Transverse colon (tissue), 4 donors: ENCODE data around the gene CNST. TPM values are rescaled to one million over a fixed set of nuclear protein-coding genes. Genes with fewer than 3 reads are reported as not detected.

Experiments used
- DNase-seq: peaks from one replicate; pipeline ENCODE4 v3.0.0-alpha.2; 2019
- H3K27ac ChIP-seq, 4 donors: fragments of 200-600 bp; sonication (generic); 2 replicates each; pipeline ENCODE4 v1.5.1; 2016 to 2018; ENCODE audit warnings: inconsistent platforms in 4 of 4
- H3K27me3 ChIP-seq: fragments of 200-600 bp; sonication (generic); 2 replicates; pipeline ENCODE4 v1.5.1; 2017; ENCODE audit warnings: inconsistent platforms
- H3K36me3 ChIP-seq, 4 donors: fragments of 200-600 bp; sonication (generic); 2 replicates each; pipeline ENCODE4 v1.5.1; 2017 to 2019; ENCODE audit warnings: inconsistent platforms in 4 of 4
- H3K4me1 ChIP-seq, 4 donors: fragments of 200-600 bp; sonication (generic); 2 replicates each; pipeline ENCODE4 v1.5.1; 2017 to 2020; ENCODE audit warnings: inconsistent platforms in 4 of 4
- H3K4me3 ChIP-seq, 4 donors: fragments of 200-600 bp; sonication (generic); 1 replicate in 1 of 4; 2 replicates in 3 of 4; pipeline versions ENCODE4 v1.5.1 to v1.6.1; 2017 to 2019; ENCODE audit warnings: inconsistent platforms in 4 of 4
- H3K9me3 ChIP-seq, 2 donors: fragments of 200-600 bp; sonication (generic); 2 replicates each; pipeline ENCODE4 v1.5.1; 2017 to 2019; ENCODE audit warnings: inconsistent platforms in 2 of 2
- EP300 ChIP-seq: sonication (generic); formaldehyde crosslinking; IDR thresholded peaks from one replicate; pipeline ENCODE4 v1.6.1; 2017; ENCODE audit warnings: antibody characterized with exemption, low read depth
- POLR2A ChIP-seq: fragments of 450-650 bp; IDR thresholded peaks from one replicate; pipeline ENCODE4 v1.6.1; 2016; ENCODE audit warnings: antibody characterized with exemption, mild to moderate bottlenecking, moderate library complexity
- POLR2AphosphoS5 ChIP-seq, 3 donors: sonication (generic); formaldehyde crosslinking; IDR thresholded peaks; one replicate each; pipeline ENCODE4 v1.6.1; 2016; ENCODE audit warnings: antibody characterized with exemption in 3 of 3
- WGBS, 2 donors: methylation state at CpG; one replicate each; pipeline ENCODE4 v1.1.5; 2018; ENCODE audit warnings: low coverage in 1 of 2; 5-methylcytosine and 5-hydroxymethylcytosine counted together
- in situ Hi-C, 4 donors: fragments of 200-750 bp; cut with MboI; loops; one replicate each; pipeline versions ENCODE4 v1.15.0 to v1.15.1; 2017; ENCODE audit warnings: low sequenced_read_pairs in 3 of 4, low pct_ligation_motif_present in 1 of 4, low pct_unique_long_range_greater_than_20kb in 1 of 4
- intact Hi-C: fragments of 100-400 bp; cut with DNase I; formaldehyde crosslinking; loops from one replicate; pipeline ENCODE4 v1.15.1; 2023; ENCODE audit warnings: low total_unique reads
- total RNA-seq, 4 donors: library from RNA; depleted of rRNA; stranded (reverse); fragments of >200 nt; gene quantifications; one replicate each; pipeline ENCODE4 v1.1.0, GENCODE V29; 2016
- TF ChIP-seq, protein P1 (sequence below), 5 experiments: fragments of 200-600 bp in 3 of 5; fragments of 450-650 bp in 2 of 5; sonication (generic) in 3 of 5; IDR thresholded peaks; 1 replicate in 2 of 5; 2 replicates in 3 of 5; pipeline ENCODE4 v1.5.1; 2016 to 2017; ENCODE audit warnings: antibody characterized with exemption in 5 of 5, inconsistent platforms in 3 of 5, mild to moderate bottlenecking in 2 of 5, moderate library complexity in 1 of 5

Gene CNST
- total RNA-seq, 4 donors from 2014 or later = 44.0 to 83.0 (median 53.5) TPM

GRCh38 chr1:246703581-246703980 is 137.3 kb downstream of the CNST start:
- WGBS, 2 donors = 13 to 23% methylated on average over 2 to 8 of the region's 8 CpGs
- H3K27me3 ChIP-seq = no peaks in the 10 kb centered on the region
- DNase-seq = peak; percentile 69
- H3K9me3 ChIP-seq = no peaks in the 10 kb centered on the region
- TF ChIP-seq POLR2AphosphoS5 (IDR thresholded peaks at IDR 0.05) (no peak), EP300 (no peak), POLR2A (no peak)
- TF ChIP-seq, protein P1, sequence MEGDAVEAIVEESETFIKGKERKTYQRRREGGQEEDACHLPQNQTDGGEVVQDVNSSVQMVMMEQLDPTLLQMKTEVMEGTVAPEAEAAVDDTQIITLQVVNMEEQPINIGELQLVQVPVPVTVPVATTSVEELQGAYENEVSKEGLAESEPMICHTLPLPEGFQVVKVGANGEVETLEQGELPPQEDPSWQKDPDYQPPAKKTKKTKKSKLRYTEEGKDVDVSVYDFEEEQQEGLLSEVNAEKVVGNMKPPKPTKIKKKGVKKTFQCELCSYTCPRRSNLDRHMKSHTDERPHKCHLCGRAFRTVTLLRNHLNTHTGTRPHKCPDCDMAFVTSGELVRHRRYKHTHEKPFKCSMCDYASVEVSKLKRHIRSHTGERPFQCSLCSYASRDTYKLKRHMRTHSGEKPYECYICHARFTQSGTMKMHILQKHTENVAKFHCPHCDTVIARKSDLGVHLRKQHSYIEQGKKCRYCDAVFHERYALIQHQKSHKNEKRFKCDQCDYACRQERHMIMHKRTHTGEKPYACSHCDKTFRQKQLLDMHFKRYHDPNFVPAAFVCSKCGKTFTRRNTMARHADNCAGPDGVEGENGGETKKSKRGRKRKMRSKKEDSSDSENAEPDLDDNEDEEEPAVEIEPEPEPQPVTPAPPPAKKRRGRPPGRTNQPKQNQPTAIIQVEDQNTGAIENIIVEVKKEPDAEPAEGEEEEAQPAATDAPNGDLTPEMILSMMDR (IDR thresholded peaks at IDR 0.05) = no peak
- peak overlapping the region in 3 of 4 donors; percentile 19 to 55 (median 54) for H3K27ac ChIP-seq
- no peak overlapping the region for H3K4me3 ChIP-seq
- no peaks in the 10 kb centered on the region for H3K36me3 ChIP-seq
- in situ Hi-C loops = loop anchor here in 1 of 4 donors (10.0 kb wide), 1 partner anchor 209 kb away; no protein-coding TSS in a partner anchor
- peaks cover 2 to 22% (median 11%) of the 10 kb centered on the region in 4 donors for H3K4me1 ChIP-seq
- intact Hi-C loops = no loop called here

- TF ChIP-seq, protein P1 (IDR thresholded peaks at IDR 0.05) = no peak
- no peak for TF ChIP-seq EP300
- no peak for TF ChIP-seq POLR2A
- TF ChIP-seq POLR2AphosphoS5 (IDR thresholded peaks at IDR 0.05) = no peak
- 55 to 61% methylated on average over 2 to 3 of the region's 3 CpGs for WGBS, 2 donors
- H3K9me3 ChIP-seq = no peaks in the 10 kb centered on the region
- no peak overlapping the region for H3K4me3 ChIP-seq
- no peaks in the 10 kb centered on the region for H3K27me3 ChIP-seq
- H3K27ac ChIP-seq = no peak overlapping the region
- no peak for DNase-seq
- H3K36me3 ChIP-seq = no peaks in the 10 kb centered on the region
- intact Hi-C loops = no loop called here
- in situ Hi-C loops = loop anchor here in 1 of 4 donors (10.0 kb wide), 1 partner anchor 211 kb away; no protein-coding TSS in a partner anchor
- H3K4me1 ChIP-seq = peaks cover 0 to 23% (median 12%) of the 10 kb centered on the region in 4 donors
Measured at GRCh38 chr1:246705368-246705767, 139.1 kb downstream of the CNST start.

- DNase-seq = no peak
- Histone ChIP-seq H3K9me3 (no peaks in the 10 kb centered on the region), H3K27ac (peak overlapping the region in 2 of 4 donors; percentile 40 to 44), H3K4me3 (no peak overlapping the region), H3K4me1 (peaks cover 0 to 23% (median 11%) of the 10 kb centered on the region in 4 donors), H3K27me3 (no peaks in the 10 kb centered on the region), H3K36me3 (no peaks in the 10 kb centered on the region)
- intact Hi-C loops (no loop called here), in situ Hi-C loops (loop anchor here in 1 of 4 donors (10.0 kb wide), 1 partner anchor 213 kb away; no protein-coding TSS in a partner anchor)
- TF ChIP-seq POLR2A (no peak), EP300 (no peak), POLR2AphosphoS5 (IDR thresholded peaks at IDR 0.05) (no peak)
- TF ChIP-seq, protein P1 (IDR thresholded peaks at IDR 0.05) = no peak
- WGBS, 2 donors = 93 to 98% methylated on average over 6 of the region's 6 CpGs
Measured at GRCh38 chr1:246708166-246708565, 141.9 kb downstream of the CNST start.

GRCh38 chr1:246709196-246709595 is 142.9 kb downstream of the CNST start:
- no peaks in the 10 kb centered on the region for H3K27me3 ChIP-seq
- H3K4me1 ChIP-seq = peaks cover 0 to 17% (median 7%) of the 10 kb centered on the region in 4 donors
- no peak overlapping the region for H3K4me3 ChIP-seq
- in situ Hi-C loops = loop anchor here in 1 of 4 donors (10.0 kb wide), 1 partner anchor 214 kb away; no protein-coding TSS in a partner anchor
- H3K9me3 ChIP-seq = no peaks in the 10 kb centered on the region
- peak overlapping the region; percentile 27 to 65 (median 44) for H3K27ac ChIP-seq
- WGBS, 2 donors = 90 to 95% methylated on average over 2 to 4 of the region's 4 CpGs
- TF ChIP-seq, protein P1 (IDR thresholded peaks at IDR 0.05) = no peak
- TF ChIP-seq POLR2AphosphoS5 (IDR thresholded peaks at IDR 0.05) (no peak), EP300 (no peak)
- DNase-seq = no peak
- intact Hi-C loops = no loop called here
- no peaks in the 10 kb centered on the region for H3K36me3 ChIP-seq
